Loucy (cell line): ENCODE measurements around the gene LRRC23.
"Not testable (repeated sequence)": the region's sequence is repeated elsewhere in the genome, so short reads cannot be mapped to it uniquely, and the experiment has no call there.

Source experiments
- H2AFZ ChIP-seq: fragments of 200-600 bp; sonication (generic); 2 replicates; pipeline ENCODE4 v1.6.0; 2016; ENCODE audit warnings: antibody characterized with exemption, mild to moderate bottlenecking, low read length, moderate library complexity
- H3F3A ChIP-seq: fragments of 200-600 bp; 2 replicates; pipeline ENCODE4 v1.6.0; 2016; ENCODE audit warnings: antibody characterized with exemption, low read depth, mild to moderate bottlenecking
- H3K27me3 ChIP-seq: fragments of 200-600 bp; sonication (generic); 2 replicates; pipeline ENCODE4 v1.6.1; 2014; ENCODE audit warnings: low read length, mild to moderate bottlenecking; ENCODE audit not compliant: insufficient read depth, poor library complexity, severe bottlenecking
- H3K36me3 ChIP-seq: fragments of 200-600 bp; sonication (generic); 2 replicates; pipeline ENCODE4 v1.6.1; 2016; ENCODE audit warnings: low read length; ENCODE audit not compliant: insufficient read depth
- H3K4me1 ChIP-seq: fragments of 200-600 bp; sonication (generic); 2 replicates; pipeline ENCODE4 v1.5.1; 2014; ENCODE audit warnings: low read length, mild to moderate bottlenecking; ENCODE audit not compliant: insufficient read depth, poor library complexity, severe bottlenecking
- H3K4me2 ChIP-seq: fragments of 200-600 bp; sonication (generic); 2 replicates; pipeline ENCODE4 v1.6.0; 2014; ENCODE audit warnings: antibody characterized with exemption, low read length, low read depth, mild to moderate bottlenecking; ENCODE audit not compliant: poor library complexity, severe bottlenecking
- H3K4me3 ChIP-seq: fragments of 200-600 bp; sonication (generic); 2 replicates; pipeline ENCODE4 v1.5.1; 2014; ENCODE audit warnings: low read length, mild to moderate bottlenecking, mixed read lengths; ENCODE audit not compliant: poor library complexity, severe bottlenecking
- H3K79me2 ChIP-seq: fragments of 200-600 bp; sonication (generic); 2 replicates; pipeline ENCODE4 v1.6.1; 2014; ENCODE audit warnings: low read length; ENCODE audit not compliant: insufficient read depth
- H3K9ac ChIP-seq: fragments of 200-600 bp; sonication (generic); 2 replicates; pipeline ENCODE4 v1.6.0; 2014; ENCODE audit warnings: mild to moderate bottlenecking, low read depth, low read length, moderate library complexity; ENCODE audit not compliant: poor library complexity, severe bottlenecking
- H3K9me2 ChIP-seq: fragments of 200-600 bp; sonication (generic); replicated peaks from 2 replicates; pipeline ENCODE4 v1.6.1; 2016; ENCODE audit warnings: low read depth, low read length, mixed read lengths
- H3K9me3 ChIP-seq: fragments of 200-600 bp; sonication (generic); 2 replicates; pipeline ENCODE4 v1.6.1; 2014; ENCODE audit warnings: mild to moderate bottlenecking, antibody characterized with exemption, low read length, low read depth; ENCODE audit not compliant: insufficient read depth
- H4K20me1 ChIP-seq: fragments of 200-600 bp; sonication (generic); 2 replicates; pipeline ENCODE4 v1.6.0; 2014; ENCODE audit warnings: antibody characterized with exemption, low read length, mild to moderate bottlenecking; ENCODE audit not compliant: insufficient read depth, poor library complexity, severe bottlenecking
- EZH2phosphoT487 ChIP-seq: fragments of 200-600 bp; IDR thresholded peaks from 2 replicates; pipeline ENCODE4 v1.6.1; 2018; ENCODE audit warnings: antibody characterized with exemption, mild to moderate bottlenecking, moderate library complexity, borderline replicate concordance
- TF ChIP-seq, protein P1 (sequence below): fragments of 200-600 bp; sonication (generic); conservative IDR thresholded peaks from 2 replicates; pipeline ENCODE4 v1.5.1; 2014; ENCODE audit warnings: mild to moderate bottlenecking, antibody characterized with exemption, low read length

Gene LRRC23

DNA sequence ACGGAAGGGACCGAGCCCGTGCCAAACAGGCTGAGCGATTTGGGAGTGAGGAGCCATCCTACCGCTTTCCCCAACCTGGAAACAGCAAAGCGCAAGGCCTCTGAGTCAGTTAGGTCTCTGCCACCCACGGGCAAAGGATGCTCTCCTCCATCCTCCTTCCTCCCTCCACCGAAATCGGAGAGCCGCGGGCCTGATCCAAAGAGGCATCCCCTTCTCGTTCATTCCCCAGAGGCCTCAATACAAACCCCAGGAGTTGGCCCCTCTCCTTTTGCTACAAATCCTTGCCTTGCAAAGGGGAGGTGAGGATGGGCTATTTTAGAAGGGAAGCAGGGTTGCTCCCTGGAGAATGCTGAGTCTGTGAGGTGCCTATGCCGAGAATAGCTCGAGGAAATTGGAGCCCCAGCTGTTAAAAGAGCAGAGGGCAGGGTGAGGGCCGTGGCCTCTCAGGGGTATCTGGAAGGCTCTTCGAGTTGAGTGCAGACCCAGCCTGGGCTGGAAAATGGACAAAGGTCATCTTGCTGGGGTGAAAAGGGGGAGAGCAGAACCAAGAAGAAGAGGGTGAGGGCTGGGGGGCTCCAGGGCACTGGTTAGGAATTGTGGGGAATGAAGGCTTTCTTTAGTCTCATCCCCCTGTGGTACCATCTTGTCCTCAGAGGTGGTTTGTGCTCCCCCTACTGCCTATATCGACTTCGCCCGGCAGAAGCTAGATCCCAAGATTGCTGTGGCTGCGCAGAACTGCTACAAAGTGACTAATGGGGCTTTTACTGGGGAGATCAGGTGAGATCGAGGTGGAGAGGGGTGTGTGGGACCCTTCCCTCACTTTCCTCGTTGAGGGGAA is 36.2 kb upstream of the LRRC23 start:
- peaks cover 58% of the 10 kb centered on the region for H3K79me2 ChIP-seq
- peaks cover 5% of the 10 kb centered on the region; the same call in 1 of the 2 replicates for H3F3A ChIP-seq
- TF ChIP-seq EZH2phosphoT487 = no peak
- TF ChIP-seq, protein P1, sequence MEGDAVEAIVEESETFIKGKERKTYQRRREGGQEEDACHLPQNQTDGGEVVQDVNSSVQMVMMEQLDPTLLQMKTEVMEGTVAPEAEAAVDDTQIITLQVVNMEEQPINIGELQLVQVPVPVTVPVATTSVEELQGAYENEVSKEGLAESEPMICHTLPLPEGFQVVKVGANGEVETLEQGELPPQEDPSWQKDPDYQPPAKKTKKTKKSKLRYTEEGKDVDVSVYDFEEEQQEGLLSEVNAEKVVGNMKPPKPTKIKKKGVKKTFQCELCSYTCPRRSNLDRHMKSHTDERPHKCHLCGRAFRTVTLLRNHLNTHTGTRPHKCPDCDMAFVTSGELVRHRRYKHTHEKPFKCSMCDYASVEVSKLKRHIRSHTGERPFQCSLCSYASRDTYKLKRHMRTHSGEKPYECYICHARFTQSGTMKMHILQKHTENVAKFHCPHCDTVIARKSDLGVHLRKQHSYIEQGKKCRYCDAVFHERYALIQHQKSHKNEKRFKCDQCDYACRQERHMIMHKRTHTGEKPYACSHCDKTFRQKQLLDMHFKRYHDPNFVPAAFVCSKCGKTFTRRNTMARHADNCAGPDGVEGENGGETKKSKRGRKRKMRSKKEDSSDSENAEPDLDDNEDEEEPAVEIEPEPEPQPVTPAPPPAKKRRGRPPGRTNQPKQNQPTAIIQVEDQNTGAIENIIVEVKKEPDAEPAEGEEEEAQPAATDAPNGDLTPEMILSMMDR = peak; percentile 42
- H3K9me3 ChIP-seq = no peaks in the 10 kb centered on the region
- peak overlapping the region; percentile 94 for H3K4me3 ChIP-seq
- H2AFZ ChIP-seq = no peak overlapping the region
- peak overlapping the region; percentile 98 for H3K4me2 ChIP-seq
- peaks cover 45% of the 10 kb centered on the region; the same call in 1 of the 2 replicates for H3K36me3 ChIP-seq
- peaks cover 51% of the 10 kb centered on the region for H4K20me1 ChIP-seq
- peaks cover 4% of the 10 kb centered on the region for H3K27me3 ChIP-seq
- H3K9ac ChIP-seq = peak overlapping the region; percentile 97
- peaks cover 38% of the 10 kb centered on the region for H3K4me1 ChIP-seq
- no peaks in the 10 kb centered on the region for H3K9me2 ChIP-seq

DNA sequence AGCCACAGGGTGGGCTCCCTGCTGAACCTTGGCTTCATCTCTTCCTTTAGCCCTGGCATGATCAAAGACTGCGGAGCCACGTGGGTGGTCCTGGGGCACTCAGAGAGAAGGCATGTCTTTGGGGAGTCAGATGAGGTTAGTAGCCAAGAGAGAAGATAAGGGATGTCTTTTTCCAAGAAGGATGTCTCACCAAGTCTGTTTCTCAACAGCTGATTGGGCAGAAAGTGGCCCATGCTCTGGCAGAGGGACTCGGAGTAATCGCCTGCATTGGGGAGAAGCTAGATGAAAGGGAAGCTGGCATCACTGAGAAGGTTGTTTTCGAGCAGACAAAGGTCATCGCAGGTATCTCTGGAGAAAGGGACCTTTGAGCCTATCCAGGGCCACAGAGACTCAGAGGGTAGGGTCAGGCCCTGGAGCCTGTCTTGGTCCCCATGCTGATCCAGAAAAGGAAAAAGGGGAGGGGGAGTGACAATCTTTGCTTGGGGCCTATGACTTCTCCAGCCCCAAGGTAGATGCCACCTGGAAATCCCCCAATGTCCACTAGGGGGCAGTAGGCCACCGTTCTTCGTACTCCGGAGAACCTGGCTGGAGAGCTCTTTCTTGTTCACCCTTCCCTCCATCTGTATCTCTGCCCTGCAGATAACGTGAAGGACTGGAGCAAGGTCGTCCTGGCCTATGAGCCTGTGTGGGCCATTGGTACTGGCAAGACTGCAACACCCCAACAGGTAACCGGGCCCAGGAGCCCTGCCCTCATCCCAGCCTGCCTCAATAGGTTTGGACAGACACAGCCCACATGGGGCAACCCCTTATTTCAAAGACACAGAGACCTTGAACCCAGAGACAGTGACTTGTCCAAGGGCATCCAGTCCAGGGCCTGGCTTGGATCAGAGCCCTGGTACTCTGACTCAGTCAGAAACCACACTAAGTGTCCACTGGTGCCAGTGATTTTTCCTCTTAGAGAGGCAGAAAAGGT is 35.3 kb upstream of the LRRC23 start:
- peak overlapping the region; percentile 97 for H3K9ac ChIP-seq
- H4K20me1 ChIP-seq = peaks cover 51% of the 10 kb centered on the region
- peaks cover 4% of the 10 kb centered on the region for H3K27me3 ChIP-seq
- H3K4me3 ChIP-seq = peak overlapping the region; percentile 94
- no peaks in the 10 kb centered on the region for H3K9me2 ChIP-seq
- peaks cover 38% of the 10 kb centered on the region for H3K4me1 ChIP-seq
- TF ChIP-seq, protein P1 = peak; percentile 80
- no peak for TF ChIP-seq EZH2phosphoT487
- H3K79me2 ChIP-seq = peaks cover 63% of the 10 kb centered on the region
- H2AFZ ChIP-seq = no peak overlapping the region
- H3F3A ChIP-seq = peaks cover 5% of the 10 kb centered on the region; the same call in 1 of the 2 replicates
- no peaks in the 10 kb centered on the region for H3K9me3 ChIP-seq
- H3K36me3 ChIP-seq = peaks cover 36% of the 10 kb centered on the region; the same call in 1 of the 2 replicates
- H3K4me2 ChIP-seq = peak overlapping the region; percentile 98

DNA sequence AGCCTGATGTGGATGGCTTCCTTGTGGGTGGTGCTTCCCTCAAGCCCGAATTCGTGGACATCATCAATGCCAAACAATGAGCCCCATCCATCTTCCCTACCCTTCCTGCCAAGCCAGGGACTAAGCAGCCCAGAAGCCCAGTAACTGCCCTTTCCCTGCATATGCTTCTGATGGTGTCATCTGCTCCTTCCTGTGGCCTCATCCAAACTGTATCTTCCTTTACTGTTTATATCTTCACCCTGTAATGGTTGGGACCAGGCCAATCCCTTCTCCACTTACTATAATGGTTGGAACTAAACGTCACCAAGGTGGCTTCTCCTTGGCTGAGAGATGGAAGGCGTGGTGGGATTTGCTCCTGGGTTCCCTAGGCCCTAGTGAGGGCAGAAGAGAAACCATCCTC is 34.3 kb upstream of the LRRC23 start:
- H3K9me2 ChIP-seq, H3K27me3 ChIP-seq, H3F3A ChIP-seq, H3K9me3 ChIP-seq, H2AFZ ChIP-seq: not testable (repeated sequence)
- Histone ChIP-seq H3K9ac (peak overlapping the region; percentile 92), H3K4me3 (peak overlapping the region; percentile 94), H4K20me1 (peaks cover 51% of the 10 kb centered on the region), H3K4me2 (peak overlapping the region; percentile 98), H3K79me2 (peaks cover 67% of the 10 kb centered on the region), H3K4me1 (peaks cover 42% of the 10 kb centered on the region), H3K36me3 (peaks cover 27% of the 10 kb centered on the region; the same call in 1 of the 2 replicates)
